H9 (cell line): ENCODE measurements around the gene KAZN. TPM values are rescaled to one million over a fixed set of nuclear protein-coding genes. Genes with fewer than 3 reads are reported as not detected.

Experiments used
- DNase-seq: peaks from one replicate; pipeline ENCODE4 v3.0.0-alpha.2; 2017
- H2AFZ ChIP-seq: one replicate; pipeline ENCODE4 v1.6.1; 2013; ENCODE audit warnings: mild to moderate bottlenecking, low read length, control low read depth, moderate library complexity
- H2AK5ac ChIP-seq: 2 replicates; pipeline ENCODE4 v1.6.1; 2013; ENCODE audit warnings: low read length, control low read depth, mixed read lengths; ENCODE audit not compliant: insufficient read length
- H2BK120ac ChIP-seq: one replicate; pipeline ENCODE4 v1.6.1; 2013; ENCODE audit warnings: low read depth, mild to moderate bottlenecking, low read length, control low read depth, inconsistent platforms; ENCODE audit not compliant: poor library complexity, severe bottlenecking
- H2BK12ac ChIP-seq: 2 replicates; pipeline ENCODE4 v1.6.1; 2013; ENCODE audit warnings: low read length, control low read depth, mixed read lengths, low read depth; ENCODE audit not compliant: insufficient read length
- H2BK15ac ChIP-seq: 2 replicates; pipeline ENCODE4 v1.6.1; 2013; ENCODE audit warnings: low read depth, low read length, control low read depth
- H2BK20ac ChIP-seq: one replicate; pipeline ENCODE4 v1.6.1; 2013; ENCODE audit warnings: low read depth, mild to moderate bottlenecking, low read length, control low read depth, inconsistent platforms; ENCODE audit not compliant: poor library complexity, severe bottlenecking
- H2BK5ac ChIP-seq: 2 replicates; pipeline ENCODE4 v1.6.1; 2013; ENCODE audit warnings: low read length, control low read depth, mixed read lengths; ENCODE audit not compliant: insufficient read length
- H3K14ac ChIP-seq: 2 replicates; pipeline ENCODE4 v1.6.1; 2013; ENCODE audit warnings: low read length, control low read depth; ENCODE audit not compliant: insufficient read depth
- H3K18ac ChIP-seq: 2 replicates; pipeline ENCODE4 v1.6.1; 2013; ENCODE audit warnings: low read depth, mild to moderate bottlenecking, mixed read lengths, low read length, control low read depth; ENCODE audit not compliant: insufficient read length
- H3K23ac ChIP-seq: 2 replicates; pipeline ENCODE4 v1.6.1; 2013; ENCODE audit warnings: low read length, control low read depth, mixed read lengths, low read depth; ENCODE audit not compliant: insufficient read length
- H3K23me2 ChIP-seq: 2 replicates; pipeline ENCODE4 v1.6.1; 2013; ENCODE audit warnings: low read depth, mild to moderate bottlenecking, mixed read lengths, low read length, control low read depth; ENCODE audit not compliant: insufficient read length, poor library complexity, severe bottlenecking
- H3K27ac ChIP-seq: 2 replicates; pipeline ENCODE4 v1.5.1; 2013; ENCODE audit warnings: low read length, control low read depth, mixed read lengths, low read depth; ENCODE audit not compliant: insufficient read length
- H3K27me3 ChIP-seq: 2 replicates; pipeline ENCODE4 v1.6.1; 2013; ENCODE audit warnings: low read length, control low read depth, inconsistent platforms; ENCODE audit not compliant: insufficient read depth
- H3K4ac ChIP-seq: 2 replicates; pipeline ENCODE4 v1.6.1; 2013; ENCODE audit warnings: low read depth, mild to moderate bottlenecking, control low read depth, inconsistent platforms, low read length, moderate library complexity
- H3K4me1 ChIP-seq: 2 replicates; pipeline ENCODE4 v1.6.1; 2013; ENCODE audit warnings: low read length, control low read depth, inconsistent platforms; ENCODE audit not compliant: insufficient read depth
- H3K4me2 ChIP-seq: 2 replicates; pipeline ENCODE4 v1.6.1; 2013; ENCODE audit warnings: low read length, control low read depth, mixed read lengths; ENCODE audit not compliant: insufficient read length, insufficient read depth
- H3K56ac ChIP-seq: 2 replicates; pipeline ENCODE4 v1.6.1; 2013; ENCODE audit warnings: low read depth, mild to moderate bottlenecking, mixed read lengths, low read length, control low read depth; ENCODE audit not compliant: insufficient read length
- H3K79me1 ChIP-seq: 2 replicates; pipeline ENCODE4 v1.6.1; 2013; ENCODE audit warnings: low read depth, mild to moderate bottlenecking, moderate library complexity, low read length, control low read depth, inconsistent platforms; ENCODE audit not compliant: insufficient read depth, poor library complexity, severe bottlenecking
- H3K79me2 ChIP-seq: 2 replicates; pipeline ENCODE4 v1.6.1; 2013; ENCODE audit warnings: low read length, control low read depth, inconsistent platforms; ENCODE audit not compliant: insufficient read depth
- H3K9ac ChIP-seq: 2 replicates; pipeline ENCODE4 v1.6.1; 2013; ENCODE audit warnings: low read length, control low read depth, mixed read lengths; ENCODE audit not compliant: insufficient read length; ENCODE audit errors: extremely low read depth
- H3K9me3 ChIP-seq: one replicate; pipeline ENCODE4 v1.6.1; 2013; ENCODE audit warnings: low read depth, low read length, inconsistent platforms; ENCODE audit not compliant: control insufficient read depth
- H3T11ph ChIP-seq: one replicate; pipeline ENCODE4 v1.6.1; 2013; ENCODE audit warnings: mild to moderate bottlenecking, low read length, control low read depth, inconsistent platforms
- H4K20me1 ChIP-seq: one replicate; pipeline ENCODE4 v1.6.1; 2013; ENCODE audit not compliant: control insufficient read depth, insufficient read length, insufficient read depth
- H4K5ac ChIP-seq: 2 replicates; pipeline ENCODE4 v1.6.1; 2013; ENCODE audit warnings: low read depth, mild to moderate bottlenecking, mixed read lengths, low read length, control low read depth; ENCODE audit not compliant: insufficient read length
- H4K8ac ChIP-seq: replicated peaks from 2 replicates; pipeline ENCODE4 v1.6.1; 2013; ENCODE audit warnings: low read length, control low read depth, mixed read lengths, low read depth; ENCODE audit not compliant: insufficient read length
- H4K91ac ChIP-seq: 2 replicates; pipeline ENCODE4 v1.6.1; 2013; ENCODE audit warnings: low read depth, mild to moderate bottlenecking, moderate library complexity, mixed read lengths, low read length, control low read depth; ENCODE audit not compliant: insufficient read length
- H3K27ac Mint-ChIP-seq, 3 experiments: 2 replicates in 2 of 3; 3 replicates in 1 of 3; pipeline ENCODE4 v1.8.0; 2020 to 2021; ENCODE audit warnings: mixed read lengths in 3 of 3, mild to moderate bottlenecking in 1 of 3, moderate library complexity in 1 of 3
- H3K27me3 Mint-ChIP-seq: 2 replicates; pipeline ENCODE4 v1.8.0; 2021; ENCODE audit warnings: low read depth, mild to moderate bottlenecking, moderate library complexity, mixed read lengths
- H3K36me3 Mint-ChIP-seq, 3 experiments: 2 replicates in 2 of 3; 3 replicates in 1 of 3; pipeline ENCODE4 v1.8.0; 2020 to 2021; ENCODE audit warnings: low read depth in 3 of 3, mixed read lengths in 3 of 3; ENCODE audit not compliant: insufficient read depth in 1 of 3
- H3K4me1 Mint-ChIP-seq, 2 experiments: 2 replicates each; pipeline ENCODE4 v1.8.0; 2020; ENCODE audit warnings: mixed read lengths in 2 of 2
- H3K4me3 Mint-ChIP-seq, 2 experiments: 2 replicates in 1 of 2; 3 replicates in 1 of 2; pipeline ENCODE4 v1.8.0; 2020 to 2021; ENCODE audit warnings: mild to moderate bottlenecking in 2 of 2, mixed read lengths in 2 of 2, moderate library complexity in 1 of 2
- H3K9me3 Mint-ChIP-seq, 2 experiments: 2 replicates in 1 of 2; 3 replicates in 1 of 2; pipeline ENCODE4 v1.8.0; 2020; ENCODE audit warnings: mild to moderate bottlenecking in 2 of 2, mixed read lengths in 2 of 2, moderate library complexity in 1 of 2
- CTCF ChIP-seq: fragments of 200-600 bp; sonication (generic); conservative IDR thresholded peaks from 3 replicates; pipeline ENCODE4 v1.8.0; 2021; ENCODE audit warnings: antibody characterized with exemption, mild to moderate bottlenecking
- WGBS: extraction: QIAGEN DNeasy Blood & Tissue Kit; methylation state at CpG from one replicate; pipeline ENCODE4 v1.1.7; 2013; ENCODE audit warnings: missing lambda C conversion rate, low lambda C conversion rate, mixed read lengths; ENCODE audit not compliant: insufficient read length; ENCODE audit errors: extremely low coverage; 5-methylcytosine and 5-hydroxymethylcytosine counted together
- total RNA-seq: library from RNA; stranded (reverse); gene quantifications from 2 replicates; pipeline ENCODE4 v1.2.1, GENCODE V29; 2021

KAZN gene
- total RNA-seq, 1 experiment from 2014 or later: 7.6 TPM

GRCh38 chr1:14613926-14614325, 15.4 kb downstream of the KAZN start:
- Histone ChIP-seq H4K91ac (no peak overlapping the region), H3K4me1 (no peaks in the 10 kb centered on the region), H3K23ac (no peak overlapping the region), H3K4ac (no peak overlapping the region), H2AFZ (no peak overlapping the region), H2AK5ac (no peak overlapping the region), H4K5ac (no peak overlapping the region), H3K14ac (no peak overlapping the region), H3K27ac (no peak overlapping the region), H3K79me1 (no peaks in the 10 kb centered on the region), H3K9ac (no peak overlapping the region), H2BK120ac (no peak overlapping the region), H3K9me3 (no peaks in the 10 kb centered on the region), H4K8ac (no peak overlapping the region), H3K27me3 (no peaks in the 10 kb centered on the region), H3T11ph (no peak overlapping the region), H2BK5ac (no peak overlapping the region), H3K18ac (no peak overlapping the region), H3K79me2 (no peaks in the 10 kb centered on the region), H3K56ac (no peak overlapping the region), H2BK12ac (no peak overlapping the region), H3K23me2 (no peaks in the 10 kb centered on the region), H2BK15ac (no peak overlapping the region), H3K4me2 (no peak overlapping the region), H4K20me1 (no peaks in the 10 kb centered on the region), H2BK20ac (no peak overlapping the region)
- no peak overlapping the region for H3K4me3 Mint-ChIP-seq
- H3K27me3 Mint-ChIP-seq: no peaks in the 10 kb centered on the region; the same call in 1 of the 2 replicates
- peaks cover 9 to 14% of the 10 kb centered on the region in 2 experiments for H3K4me1 Mint-ChIP-seq
- H3K9me3 Mint-ChIP-seq: no peaks in the 10 kb centered on the region
- no peak for TF ChIP-seq CTCF
- H3K36me3 Mint-ChIP-seq: peaks cover 0 to 8% (median 4%) of the 10 kb centered on the region in 3 experiments; a peak in 4 of 7 replicates
- no peak overlapping the region for H3K27ac Mint-ChIP-seq
- no CpG with 5 or more reads among the region's 3 CpGs for WGBS
- no peak for DNase-seq
